ENCODE data around the gene MRPL23. TPM values are rescaled to one million over a fixed set of nuclear protein-coding genes. Genes with fewer than 3 reads are reported as not detected.

MRPL23 gene
- total RNA-seq, 1 donor from 2014 or later: 163 TPM

GRCh38 chr11:2002807-2003206 is 55.7 kb downstream of the MRPL23 start:
- no peak for TF ChIP-seq CTCF (IDR thresholded peaks at IDR 0.05; ENCODE audit: insufficient read depth, low read length, poor library complexity, severe bottlenecking)
- no peak for DNase-seq (ENCODE audit: low read depth)
- Histone ChIP-seq H3K4me3 (ENCODE audit: low read depth, low read length) (no peak overlapping the region), H3K36me3 (ENCODE audit: control insufficient read depth, insufficient read depth, low read length) (no peaks in the 10 kb centered on the region), H3K27me3 (ENCODE audit: control insufficient read depth, insufficient read depth, low read length) (no peaks in the 10 kb centered on the region)

- no peak for DNase-seq (ENCODE audit: low read depth)
- no peak overlapping the region for H3K4me3 ChIP-seq (ENCODE audit: low read depth, low read length)
- H3K36me3 ChIP-seq (ENCODE audit: control insufficient read depth, insufficient read depth, low read length): no peaks in the 10 kb centered on the region
- TF ChIP-seq CTCF (IDR thresholded peaks at IDR 0.05; ENCODE audit: insufficient read depth, low read length, poor library complexity, severe bottlenecking): no peak
- H3K27me3 ChIP-seq (ENCODE audit: control insufficient read depth, insufficient read depth, low read length): no peaks in the 10 kb centered on the region
Observed at GRCh38 chr11:2004466-2004865, 57.3 kb downstream of the MRPL23 start.

Other genes with a start within 250 kb of the MRPL23 start
- gene IFITM10, start 196.7 kb upstream of the MRPL23 start, total RNA-seq: 0.14 and 1.1 TPM in 2 replicates
- 425 and 603 TPM in 2 replicates for gene CTSD, start 183.4 kb upstream of the MRPL23 start, total RNA-seq
- 0.17 TPM in 1 of 2 replicates, not detected in the other for gene SYT8, start 112.3 kb upstream of the MRPL23 start, total RNA-seq
- not detected in 2 replicates for gene TNNI2, start 108.4 kb upstream of the MRPL23 start, total RNA-seq
- not detected in 2 replicates for gene LSP1, start 94.2 kb upstream of the MRPL23 start, total RNA-seq
- gene PRR33, start 55.4 kb upstream of the MRPL23 start, total RNA-seq: not detected in 2 replicates
- gene TNNT3, start 27.6 kb upstream of the MRPL23 start, total RNA-seq: not detected in 2 replicates
- gene H19, start 50.5 kb downstream of the MRPL23 start, total RNA-seq: 56.9 and 78.8 TPM in 2 replicates
- 8.7 and 11.4 TPM in 2 replicates for gene IGF2, start 192.1 kb downstream of the MRPL23 start, total RNA-seq
- not detected in 2 replicates for gene INS, start 213.9 kb downstream of the MRPL23 start, total RNA-seq
- not detected in 2 replicates for gene TH, start 224.5 kb downstream of the MRPL23 start, total RNA-seq

Measured in kidney epithelial cell (primary cell).